Gastroesophageal sphincter (tissue), 3 donors: ENCODE results near the gene VIPR2.

Experiments
- CTCF ChIP-seq, 4 experiments: fragments of 200-600 bp in 2 of 4; fragments of 450-650 bp in 2 of 4; sonication (generic) in 1 of 4; IDR thresholded peaks; one replicate each; pipeline ENCODE4 v1.5.1; 2017 to 2019; ENCODE audit warnings: antibody characterized with exemption in 4 of 4, mild to moderate bottlenecking in 2 of 4, moderate library complexity in 2 of 4
- EP300 ChIP-seq: sonication (generic); formaldehyde crosslinking; IDR thresholded peaks from one replicate; pipeline ENCODE4 v1.6.1; 2017; ENCODE audit warnings: antibody characterized with exemption, mild to moderate bottlenecking
- POLR2A ChIP-seq, 2 donors: fragments of 450-650 bp; IDR thresholded peaks; one replicate each; pipeline ENCODE4 v1.6.1; 2017; ENCODE audit warnings: antibody characterized with exemption in 2 of 2, mild to moderate bottlenecking in 2 of 2, moderate library complexity in 1 of 2

GRCh38 chr7:159136846-159137245 is 7.8 kb downstream of the VIPR2 start:
- TF ChIP-seq CTCF (IDR thresholded peaks at IDR 0.05): no peak
- TF ChIP-seq EP300: no peak
- TF ChIP-seq POLR2A (IDR thresholded peaks at IDR 0.05): no peak
